Right lobe of liver (tissue), 6 donors: ENCODE data around the gene KIZ. TPM values are rescaled to one million over a fixed set of nuclear protein-coding genes. Genes with fewer than 3 reads are reported as not detected.

Experiments used
- ATAC-seq, 4 donors: fragments of 200-7000 bp; cut with Tn5 transposase; one replicate each; pipeline ENCODE4 v1.9.1; 2020; ENCODE audit warnings: mild to moderate bottlenecking in 4 of 4, moderate library complexity in 4 of 4
- DNase-seq, 3 donors: peaks; one replicate each; pipeline ENCODE4 v3.0.0-alpha.2; 2020
- H3K27ac ChIP-seq, 3 donors: fragments of 200-600 bp; one replicate each; pipeline ENCODE4 v1.8.0; 2022
- H3K27me3 ChIP-seq, 2 donors: fragments of 200-600 bp; one replicate each; pipeline ENCODE4 v1.8.0; 2022
- H3K36me3 ChIP-seq, 4 donors: fragments of 200-600 bp; sonication (generic) in 1 of 4; one replicate each; pipeline versions ENCODE4 v1.5.1 to v1.8.0; 2017 to 2022; ENCODE audit warnings: control low read depth in 1 of 4
- H3K4me1 ChIP-seq, 4 donors: fragments of 200-600 bp; sonication (generic) in 1 of 4; one replicate each; pipeline versions ENCODE4 v1.5.1 to v1.8.0; 2017 to 2022; ENCODE audit warnings: control low read depth in 1 of 4
- H3K4me3 ChIP-seq, 3 donors: fragments of 200-600 bp; one replicate each; pipeline ENCODE4 v1.8.0; 2022
- H3K9me3 ChIP-seq, 4 donors: fragments of 200-600 bp; sonication (generic) in 1 of 4; one replicate each; pipeline versions ENCODE4 v1.5.1 to v1.8.0; 2017 to 2022; ENCODE audit warnings: control low read depth in 1 of 4
- POLR2A ChIP-seq: fragments of 450-650 bp; IDR thresholded peaks from one replicate; pipeline ENCODE4 v1.6.1; 2017; ENCODE audit warnings: antibody characterized with exemption, mild to moderate bottlenecking
- WGBS: methylation state at CpG from one replicate; pipeline ENCODE4 v1.1.6; 2018; ENCODE audit warnings: low coverage, low lambda C conversion rate; ENCODE audit not compliant: insufficient coverage; ENCODE audit errors: missing lambda C conversion rate; 5-methylcytosine and 5-hydroxymethylcytosine counted together
- intact Hi-C, 2 donors: fragments of 100-400 bp; cut with DNase I; formaldehyde crosslinking; loops; one replicate each; pipeline versions ENCODE4 v1.11.2 to v1.14.1; 2022
- total RNA-seq, 6 experiments: library from RNA; depleted of rRNA in 2 of 6; stranded (reverse); fragments of >200 nt in 2 of 6; fragmentation: NEBNext Ultra II Directional in 3 of 6; extraction: Animal tissue kit (Norgen Biotek cat#: 25700) in 3 of 6; gene quantifications; one replicate each; pipeline versions ENCODE4 v1.1.0 to v1.2.4, GENCODE V29; 2016 to 2023
- TF ChIP-seq, protein P1 (sequence below), 4 donors: fragments of 200-600 bp in 3 of 4; fragments of 450-650 bp in 1 of 4; IDR thresholded peaks; one replicate each; pipeline versions ENCODE4 v1.5.1 to v1.8.0; 2016 to 2022; ENCODE audit warnings: antibody characterized with exemption in 4 of 4, mild to moderate bottlenecking in 2 of 4
- donor health status: DM: no; HTN: yes; CAD: no.
- donor health status: DM: no; HTN: no; CAD: no.
- donor health status: DM: no; HTN: no; CAD: no.
- donor health status: DM: no; HTN: yes; CAD: no.
- donor health status: DM: no; HTN: yes; CAD: no.

Gene KIZ
- total RNA-seq, 6 experiments from 2014 or later: 5.1 to 11.5 (median 7.4) TPM

DNA sequence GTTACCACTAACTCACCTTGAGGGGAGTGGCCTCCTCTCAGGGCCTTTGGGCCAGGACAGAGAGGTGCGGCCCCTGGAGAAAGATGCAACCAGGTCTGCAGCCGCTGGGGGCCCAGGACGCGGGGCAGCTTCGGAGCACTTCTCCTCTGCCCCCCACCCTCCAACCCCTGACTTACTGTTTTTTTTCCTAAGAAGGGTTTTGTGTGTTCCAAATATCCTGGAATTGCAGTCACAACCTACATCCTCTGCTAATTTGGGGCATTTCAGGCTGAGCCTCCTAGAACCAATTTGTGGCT, 21.5 kb upstream of the KIZ start:
- ATAC-seq: no peak
- Histone ChIP-seq H3K4me1 (peaks cover 0 to 25% (median 5%) of the 10 kb centered on the region in 4 donors), H3K27ac (no peak overlapping the region), H3K36me3 (no peaks in the 10 kb centered on the region), H3K4me3 (no peak overlapping the region), H3K9me3 (no peaks in the 10 kb centered on the region), H3K27me3 (peaks cover 11 to 40% of the 10 kb centered on the region in 2 donors)
- intact Hi-C loops: no loop called here
- no peak for DNase-seq
- TF ChIP-seq, protein P1, sequence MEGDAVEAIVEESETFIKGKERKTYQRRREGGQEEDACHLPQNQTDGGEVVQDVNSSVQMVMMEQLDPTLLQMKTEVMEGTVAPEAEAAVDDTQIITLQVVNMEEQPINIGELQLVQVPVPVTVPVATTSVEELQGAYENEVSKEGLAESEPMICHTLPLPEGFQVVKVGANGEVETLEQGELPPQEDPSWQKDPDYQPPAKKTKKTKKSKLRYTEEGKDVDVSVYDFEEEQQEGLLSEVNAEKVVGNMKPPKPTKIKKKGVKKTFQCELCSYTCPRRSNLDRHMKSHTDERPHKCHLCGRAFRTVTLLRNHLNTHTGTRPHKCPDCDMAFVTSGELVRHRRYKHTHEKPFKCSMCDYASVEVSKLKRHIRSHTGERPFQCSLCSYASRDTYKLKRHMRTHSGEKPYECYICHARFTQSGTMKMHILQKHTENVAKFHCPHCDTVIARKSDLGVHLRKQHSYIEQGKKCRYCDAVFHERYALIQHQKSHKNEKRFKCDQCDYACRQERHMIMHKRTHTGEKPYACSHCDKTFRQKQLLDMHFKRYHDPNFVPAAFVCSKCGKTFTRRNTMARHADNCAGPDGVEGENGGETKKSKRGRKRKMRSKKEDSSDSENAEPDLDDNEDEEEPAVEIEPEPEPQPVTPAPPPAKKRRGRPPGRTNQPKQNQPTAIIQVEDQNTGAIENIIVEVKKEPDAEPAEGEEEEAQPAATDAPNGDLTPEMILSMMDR (IDR thresholded peaks at IDR 0.05): no peak
- TF ChIP-seq POLR2A: no peak
- WGBS: 10% methylated on average over 5 of the region's 5 CpGs

DNA sequence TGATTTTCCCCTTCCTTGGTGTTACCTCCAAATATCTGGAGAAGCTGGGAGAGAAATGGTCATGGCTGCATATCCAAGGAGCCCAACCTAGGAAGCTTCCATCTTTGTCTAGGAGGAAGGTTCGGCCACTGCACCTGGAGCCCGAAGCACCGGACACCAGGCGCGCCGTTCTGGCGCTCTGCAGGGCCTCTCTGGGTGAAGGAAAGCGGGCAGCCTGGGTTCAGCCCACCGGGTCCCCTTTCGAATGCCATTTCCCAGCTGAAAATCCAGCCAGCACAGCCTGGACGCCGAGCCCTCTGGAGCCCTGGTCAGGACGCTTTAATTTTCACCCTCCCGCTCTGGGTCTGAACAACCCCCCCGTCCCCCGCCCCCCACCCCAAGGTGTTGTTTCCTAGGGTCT, 21.0 kb upstream of the KIZ start:
- Histone ChIP-seq H3K4me1 (peaks cover 0 to 22% (median 5%) of the 10 kb centered on the region in 4 donors), H3K27me3 (peaks cover 11 to 40% of the 10 kb centered on the region in 2 donors), H3K4me3 (no peak overlapping the region), H3K9me3 (no peaks in the 10 kb centered on the region), H3K27ac (no peak overlapping the region), H3K36me3 (no peaks in the 10 kb centered on the region)
- intact Hi-C loops: no loop called here
- ATAC-seq (no peak), DNase-seq (no peak)
- 3% methylated on average over 13 of the region's 16 CpGs for WGBS
- TF ChIP-seq, protein P1 (IDR thresholded peaks at IDR 0.05): no peak
- no peak for TF ChIP-seq POLR2A

DNA sequence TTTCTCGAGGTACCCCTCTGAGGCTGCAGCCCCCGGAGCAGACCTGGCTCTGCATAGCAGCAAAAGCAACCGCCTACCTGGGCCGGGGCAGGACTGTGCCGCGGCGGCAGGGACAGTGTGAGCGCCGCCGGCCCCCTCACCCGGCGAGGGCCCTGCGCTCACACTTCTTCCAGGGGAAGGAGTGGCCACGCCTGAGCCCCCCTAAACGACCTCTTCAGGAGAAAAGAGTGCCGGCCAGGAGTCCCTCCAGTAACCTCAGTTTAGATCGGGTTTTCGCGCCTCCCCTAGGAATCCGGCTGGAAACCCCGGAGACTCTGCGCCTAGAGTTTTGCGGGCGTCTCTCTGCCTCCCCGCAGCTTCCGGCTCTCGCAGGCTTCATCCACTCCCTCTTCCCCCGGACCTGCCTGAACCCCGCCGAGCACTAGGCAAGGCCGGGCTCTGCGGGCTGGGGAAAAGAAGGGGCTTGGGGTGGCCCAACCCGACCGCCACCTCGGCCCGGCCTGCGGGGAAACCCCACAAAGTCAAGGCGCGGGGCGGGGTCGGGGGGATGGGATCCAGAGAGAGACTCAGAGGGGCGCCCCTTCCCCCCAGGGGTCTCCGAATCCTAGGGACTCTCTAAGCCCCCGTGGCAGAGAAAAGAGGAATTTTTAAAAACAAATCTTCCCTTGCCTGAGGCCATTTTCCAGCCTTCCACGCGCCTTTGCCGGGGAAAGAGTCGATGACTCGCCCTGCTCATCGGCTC, 20.3 kb upstream of the KIZ start:
- intact Hi-C loops: no loop called here

DNA sequence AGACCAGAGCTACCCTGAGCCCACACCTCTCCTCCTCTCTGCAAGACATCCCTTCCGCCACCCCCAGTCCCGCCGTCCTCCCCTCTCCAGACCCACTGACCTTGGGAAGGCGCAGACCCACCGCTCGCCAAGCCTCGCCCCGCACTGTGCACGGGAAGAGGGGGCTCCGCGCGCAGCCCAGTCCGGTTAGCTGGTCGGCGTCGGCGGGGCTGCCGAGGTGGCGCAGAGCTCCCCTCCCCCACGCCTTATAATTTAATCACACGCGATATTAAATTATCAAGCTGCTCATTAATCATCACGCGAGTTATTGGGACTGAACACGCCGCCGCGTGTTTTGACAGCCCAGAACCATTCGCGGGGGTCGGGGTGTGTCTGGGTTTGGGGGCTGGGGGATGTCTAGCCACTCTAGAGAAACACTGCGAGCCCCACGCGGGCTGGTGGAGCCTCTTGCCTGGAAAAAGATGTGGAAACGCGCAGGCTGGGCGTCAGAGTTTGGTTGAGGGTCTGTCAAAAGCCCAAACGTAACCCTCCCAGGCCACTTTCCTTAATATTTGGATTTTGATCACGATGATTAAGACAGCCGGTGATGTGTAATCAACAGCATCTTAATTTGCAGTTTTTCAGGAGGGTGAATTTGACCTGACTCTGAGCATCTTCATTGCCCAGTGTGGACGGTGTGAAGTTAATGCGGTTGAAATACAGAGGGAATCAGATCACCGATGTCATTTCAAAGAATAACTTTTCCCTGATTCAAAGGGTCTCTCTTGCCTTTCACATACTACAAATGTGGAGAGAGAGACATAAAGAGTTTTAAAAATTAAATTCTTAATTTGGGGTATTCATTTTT, 19.5 kb upstream of the KIZ start, which contains the start of gene LINC00237:
Gene LINC00237, minus strand, starts transcription at position 188 of the 847 bp plus-strand sequence.
- intact Hi-C loops: no loop called here
- Histone ChIP-seq H3K27ac (no peak within 1 kb of the TSS), H3K9me3 (no peaks in the 10 kb centered on the region), H3K36me3 (no peaks in the 10 kb centered on the region), H3K4me3 (no peak within 1 kb of the TSS), H3K4me1 (peaks cover 0 to 9% (median under 1%) of the 10 kb centered on the region in 4 donors), H3K27me3 (peaks cover 5 to 27% of the 10 kb centered on the region in 2 donors)
- no peak for DNase-seq
- TF ChIP-seq, protein P1 (IDR thresholded peaks at IDR 0.05): no peak
- no peak for TF ChIP-seq POLR2A
- no peak for ATAC-seq
- 5% methylated on average over 23 of the region's 43 CpGs for whole genome bisulfite sequencing

More for the DNA sequence above, 20.3 kb upstream of the KIZ start:
- WGBS: 4% methylated on average over 12 of the region's 50 CpGs
- Histone ChIP-seq H3K27me3 (peaks cover 11 to 34% of the 10 kb centered on the region in 2 donors), H3K27ac (no peak overlapping the region), H3K4me1 (peaks cover 0 to 15% (median 4%) of the 10 kb centered on the region in 4 donors), H3K4me3 (no peak overlapping the region), H3K36me3 (no peaks in the 10 kb centered on the region), H3K9me3 (no peaks in the 10 kb centered on the region)
- no peak for DNase-seq
- TF ChIP-seq POLR2A: no peak
- no peak for ATAC-seq

DNA sequence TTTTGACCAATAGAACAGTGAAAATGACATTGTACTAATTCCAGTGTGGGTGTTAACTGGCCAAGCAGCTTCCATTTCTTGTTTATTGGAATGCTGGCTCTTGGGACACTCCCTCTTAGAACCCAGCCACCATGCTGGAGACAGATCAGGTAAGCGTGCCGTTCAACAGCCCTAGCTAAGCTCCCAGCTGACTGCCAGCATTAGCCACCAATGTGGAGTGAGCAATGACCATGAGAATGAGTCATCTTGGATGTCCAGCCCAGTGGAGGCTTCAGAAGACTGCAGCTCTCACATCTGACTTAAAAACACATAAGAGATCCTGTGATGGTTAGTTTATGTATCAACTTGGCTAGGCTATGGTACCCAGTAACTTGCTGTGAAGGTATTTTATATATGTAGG, 16.7 kb upstream of the KIZ start:
- no CpG with 5 or more reads among the region's 2 CpGs for WGBS
- no peak for ATAC-seq
- Histone ChIP-seq H3K9me3 (no peaks in the 10 kb centered on the region), H3K4me3 (no peak overlapping the region), H3K36me3 (no peaks in the 10 kb centered on the region), H3K4me1 (no peaks in the 10 kb centered on the region), H3K27ac (no peak overlapping the region), H3K27me3 (peaks cover 5 to 27% of the 10 kb centered on the region in 2 donors)
- no peak for TF ChIP-seq POLR2A
- TF ChIP-seq, protein P1 (IDR thresholded peaks at IDR 0.05): no peak
- no peak for DNase-seq
- intact Hi-C loops: no loop called here
